ENCODE results near the gene PTPRM. TPM values are rescaled to one million over a fixed set of nuclear protein-coding genes. Genes with fewer than 3 reads are reported as not detected.

The PTPRM gene
- total RNA-seq, 1 donor from 2014 or later = 5.3 TPM

DNA sequence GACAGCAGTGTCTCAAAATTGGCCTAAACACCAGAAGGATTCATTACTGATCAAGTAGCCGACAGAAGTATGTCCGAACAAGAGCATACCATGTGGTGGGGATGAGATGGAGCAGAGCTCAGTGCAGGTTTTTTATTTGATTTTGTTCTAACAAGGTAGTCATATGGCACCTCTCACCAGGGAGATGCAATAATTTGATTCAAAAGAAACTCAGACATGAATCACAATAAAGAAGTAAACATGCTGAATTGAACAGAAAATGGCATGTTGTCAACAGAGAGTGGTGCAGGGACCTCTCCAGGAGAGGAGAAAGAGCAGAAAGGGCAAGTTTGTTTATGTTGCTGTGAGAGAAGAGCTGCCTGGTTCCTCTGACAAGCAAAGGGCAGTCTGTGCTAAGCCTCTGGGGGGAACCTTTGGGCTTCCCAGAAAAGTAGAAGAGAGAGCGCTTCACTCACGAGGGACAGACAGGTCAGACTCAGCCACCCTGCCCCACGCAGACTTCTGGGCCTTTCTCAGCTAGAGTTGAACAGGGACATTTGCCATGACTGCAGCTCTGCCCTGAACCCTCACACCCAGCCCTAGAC, 690.8 kb downstream of the PTPRM start:
- no peak for ATAC-seq

- peak; percentile 76 for ATAC-seq
These were observed 693.2 kb downstream of the PTPRM start for GRCh38 chr18:8260319-8260718.

DNA sequence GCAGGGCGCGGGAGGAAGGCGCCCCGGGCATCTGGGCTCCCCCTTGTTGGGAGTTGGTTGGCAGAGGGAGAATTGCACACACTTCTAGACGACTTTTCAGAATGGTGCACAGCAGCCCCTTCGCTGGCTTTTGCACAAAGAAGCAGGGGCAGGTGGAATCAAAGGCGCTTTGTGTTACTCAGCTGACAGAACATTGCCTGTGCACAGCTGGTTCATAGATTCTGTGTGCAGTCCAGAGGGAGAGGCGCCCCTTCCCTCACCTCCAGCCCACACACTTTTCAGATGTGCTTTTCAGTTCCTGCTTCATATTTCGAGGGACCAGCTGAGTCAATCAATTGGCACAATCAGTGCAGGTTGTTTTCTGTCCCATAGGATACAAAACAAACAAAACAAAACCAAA, 693.7 kb downstream of the PTPRM start:
- ATAC-seq = no peak

DNA sequence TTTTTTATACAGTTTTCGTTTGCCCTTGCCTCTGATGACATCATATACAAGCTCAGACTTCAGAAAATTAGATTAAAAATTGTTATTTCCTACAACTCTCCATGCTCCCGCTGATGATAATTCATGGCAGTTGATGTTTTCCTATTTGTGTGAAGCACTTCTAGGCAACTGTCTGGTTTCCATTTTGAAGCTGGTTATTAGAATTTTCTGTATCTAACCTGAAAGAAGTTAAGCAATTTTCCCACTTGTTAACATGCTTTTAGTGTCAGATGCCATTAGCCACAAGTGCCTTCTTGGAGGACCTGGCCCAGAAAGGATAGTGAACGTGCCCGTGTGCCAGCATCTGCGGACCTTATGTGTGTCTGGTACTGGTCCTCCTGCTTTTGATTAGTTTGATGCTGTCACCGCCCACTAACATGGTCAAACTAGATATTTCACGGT, 694.6 kb downstream of the PTPRM start:
- ATAC-seq = no peak

GRCh38 chr18:8262221-8262620, 695.1 kb downstream of the PTPRM start:
- ATAC-seq = no peak

DNA sequence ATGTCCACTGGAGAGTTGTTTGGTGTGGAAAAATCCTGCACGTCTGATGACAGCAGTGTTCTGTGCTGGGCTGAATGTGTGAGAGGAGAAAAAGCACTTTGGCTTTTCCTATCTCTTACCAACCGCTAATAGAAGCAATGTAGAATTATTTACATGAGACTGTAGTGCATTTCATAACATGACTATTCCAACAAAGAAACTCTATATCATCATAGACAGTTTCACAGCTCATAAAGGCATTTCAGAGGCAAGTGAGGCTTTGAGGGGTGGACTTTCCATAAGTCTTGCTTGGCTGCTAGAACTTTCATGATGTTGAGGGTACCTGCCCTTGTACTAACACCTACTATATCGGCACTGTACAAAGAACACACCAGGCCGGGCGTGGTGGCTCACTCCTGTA, 697.0 kb downstream of the PTPRM start:
- ATAC-seq = no peak

- ATAC-seq = no peak
These were observed 697.8 kb downstream of the PTPRM start for GRCh38 chr18:8264861-8265411.

DNA sequence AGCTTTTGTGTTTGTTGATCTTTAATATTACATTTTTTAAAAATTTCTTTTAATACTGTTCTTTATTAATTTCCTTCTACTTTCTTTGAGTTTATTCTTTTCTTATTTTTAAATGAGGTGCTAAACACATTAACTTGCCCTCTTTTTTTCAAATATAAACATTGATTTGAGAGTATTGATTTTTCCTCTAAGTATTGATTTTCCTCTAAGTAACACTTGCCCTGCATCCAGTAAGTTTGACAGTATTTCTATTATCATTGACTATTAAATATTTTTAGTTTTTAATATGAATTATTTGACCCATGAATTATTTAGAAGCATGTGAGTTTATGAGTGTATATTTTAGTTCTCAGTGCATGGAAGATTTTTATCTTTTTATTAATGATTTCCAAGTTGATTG, 705.1 kb downstream of the PTPRM start:
- no peak for ATAC-seq

- no peak for ATAC-seq
These were observed 707.3 kb downstream of the PTPRM start for GRCh38 chr18:8274370-8274769.

GRCh38 chr18:8276406-8276805, 709.3 kb downstream of the PTPRM start:
- no peak for ATAC-seq

- ATAC-seq = no peak
These were observed 710.2 kb downstream of the PTPRM start for GRCh38 chr18:8277270-8277669.

GRCh38 chr18:8279346-8279745, 712.2 kb downstream of the PTPRM start:
- ATAC-seq = no peak

GRCh38 chr18:8279781-8280330, 712.7 kb downstream of the PTPRM start:
- no peak for ATAC-seq

DNA sequence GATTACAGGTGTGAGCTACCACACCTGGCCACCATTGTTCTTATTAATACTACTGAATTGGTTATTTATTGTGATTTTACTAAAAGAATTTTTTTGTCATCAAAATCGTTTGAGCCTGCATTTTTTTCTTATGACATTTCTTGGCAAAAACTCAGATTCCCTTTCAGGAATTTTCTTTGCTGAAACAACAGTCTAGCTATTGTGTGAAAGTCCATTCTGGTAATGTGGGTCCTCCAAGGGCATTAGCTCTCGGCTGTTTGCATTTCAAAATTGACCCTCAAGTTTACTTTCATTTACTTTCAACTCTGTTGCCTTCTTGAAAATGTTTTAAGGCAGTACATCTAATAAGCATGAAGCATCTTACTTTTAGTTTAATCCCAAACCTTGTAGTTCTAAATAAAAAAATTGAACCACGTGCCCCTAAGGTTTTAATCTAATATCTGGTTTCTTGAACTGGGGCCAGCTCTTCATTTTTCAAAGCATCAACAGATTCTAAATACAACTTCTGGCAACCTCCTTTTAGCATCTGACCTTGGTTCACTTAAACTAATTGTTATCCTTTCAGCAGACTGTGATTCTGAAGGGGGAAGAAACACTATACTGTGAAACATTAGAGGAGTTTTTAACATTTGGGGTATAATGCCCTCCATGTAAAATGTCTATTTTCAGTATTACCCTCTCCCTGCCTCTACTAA, 716.9 kb downstream of the PTPRM start:
- ATAC-seq = no peak

- ATAC-seq = no peak
These were observed 719.2 kb downstream of the PTPRM start for GRCh38 chr18:8286303-8286702.

- ATAC-seq = no peak
These were observed 720.2 kb downstream of the PTPRM start for GRCh38 chr18:8287196-8287885.

GRCh38 chr18:8288472-8289195, 721.5 kb downstream of the PTPRM start:
- ATAC-seq = no peak

GRCh38 chr18:8290435-8290834, 723.3 kb downstream of the PTPRM start:
- no peak for ATAC-seq

DNA sequence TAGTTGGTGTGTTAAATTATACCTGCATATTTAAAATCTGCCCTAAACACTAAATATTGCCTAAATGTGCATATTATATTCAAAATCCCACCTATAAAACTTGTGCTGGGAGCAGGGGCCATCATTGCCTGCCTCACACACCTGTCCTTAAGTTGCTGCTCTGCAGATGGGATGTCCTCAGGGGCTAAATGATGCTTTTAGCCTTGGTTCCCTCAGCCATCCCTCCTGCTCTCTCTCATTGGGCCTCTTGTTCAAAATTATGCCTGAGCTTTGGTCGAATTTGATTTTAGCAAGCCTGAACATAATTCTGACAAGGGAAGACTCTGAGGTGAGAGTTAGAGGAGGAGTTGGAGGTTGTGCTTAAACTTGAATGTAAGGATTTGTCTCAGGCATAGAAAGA, 723.8 kb downstream of the PTPRM start:
- no peak for ATAC-seq

DNA sequence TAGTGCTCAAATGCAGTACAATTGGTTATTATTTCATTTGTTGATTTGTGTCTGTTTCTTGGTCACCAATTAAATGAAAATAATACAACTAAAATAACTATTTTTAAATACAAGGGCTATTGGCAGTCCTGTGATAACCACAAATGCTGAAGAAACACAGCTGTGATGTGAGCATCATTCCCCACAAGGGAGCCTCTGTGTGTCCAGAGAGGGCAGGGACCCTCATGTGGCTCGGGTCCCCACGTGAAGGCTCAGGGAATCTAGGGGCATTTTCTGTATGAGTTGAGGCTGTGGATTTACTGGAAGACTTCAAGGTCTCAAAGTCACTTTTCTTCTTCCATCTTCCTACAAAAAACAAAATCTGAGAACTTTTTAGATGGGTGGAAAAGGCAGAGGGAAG, 726.1 kb downstream of the PTPRM start:
- no peak for ATAC-seq

DNA sequence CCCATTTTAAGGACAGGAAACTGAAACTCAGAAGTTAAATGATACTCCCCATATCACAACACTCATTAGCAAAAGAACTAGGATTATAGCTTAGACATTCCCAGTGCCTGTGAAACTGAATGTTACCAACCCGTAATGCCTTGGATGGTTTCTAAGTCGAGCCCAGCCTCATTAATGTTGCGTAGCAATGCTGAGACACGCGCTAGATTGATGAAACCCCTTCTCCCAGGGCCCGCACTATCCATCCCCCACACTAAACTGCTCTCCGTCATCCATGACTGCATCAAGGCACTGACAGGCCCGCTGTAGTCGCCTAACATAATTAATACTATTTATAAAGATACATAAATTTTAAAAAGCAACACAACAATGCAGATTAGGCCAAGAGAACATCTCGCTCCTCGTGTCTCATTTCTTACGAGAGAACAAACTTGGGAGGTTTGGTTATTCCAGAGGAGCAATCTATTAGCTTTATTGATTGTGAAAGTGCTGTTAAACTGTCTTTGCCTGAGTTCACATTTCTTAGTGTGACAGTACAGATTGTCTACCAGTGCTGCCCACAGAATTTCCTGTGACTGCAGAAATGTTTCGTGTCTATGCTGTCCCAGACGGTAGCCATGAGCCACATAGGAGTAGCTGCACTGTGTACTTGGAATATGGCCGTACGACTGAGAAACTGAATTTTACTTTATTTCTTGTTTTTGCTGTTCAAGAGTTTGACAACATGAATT, 729.9 kb downstream of the PTPRM start:
- no peak for ATAC-seq

- no peak for ATAC-seq
These were observed 731.1 kb downstream of the PTPRM start for GRCh38 chr18:8298186-8298585.

All from esophagus mucosa (tissue), 1 donor.